Tibial nerve (tissue), 3 donors: ENCODE measurements around the gene USP47.

Source experiments
- CTCF ChIP-seq, 5 experiments: fragments of 200-600 bp in 3 of 5; fragments of 450-650 bp in 2 of 5; sonication (generic) in 3 of 5; IDR thresholded peaks; one replicate each; pipeline ENCODE4 v1.5.1; 2016 to 2019; ENCODE audit warnings: antibody characterized with exemption in 5 of 5, mild to moderate bottlenecking in 3 of 5, moderate library complexity in 2 of 5
- POLR2A ChIP-seq, 2 donors: fragments of 450-650 bp; IDR thresholded peaks; one replicate each; pipeline ENCODE4 v1.6.1; 2017; ENCODE audit warnings: antibody characterized with exemption in 2 of 2, mild to moderate bottlenecking in 2 of 2, moderate library complexity in 2 of 2

GRCh38 chr11:11899401-11899800 lies 57.6 kb downstream of the USP47 start:
- TF ChIP-seq CTCF (IDR thresholded peaks at IDR 0.05) (no peak), POLR2A (IDR thresholded peaks at IDR 0.05) (no peak)
